HepG2 (cell line): ENCODE results near the gene USB1. TPM values are rescaled to one million over a fixed set of nuclear protein-coding genes. Genes with fewer than 3 reads are reported as not detected.

Experiments
- CEBPB ChIP-seq: IDR thresholded peaks from 2 replicates; pipeline ENCODE4 v1.6.1; 2011; ENCODE audit warnings: low read depth, low read length, improper control_type of control experiment, borderline replicate concordance
- HCFC1 ChIP-seq: fragments of 150-350 bp; IDR thresholded peaks from 2 replicates; pipeline ENCODE4 v1.6.1; 2014; ENCODE audit warnings: low read depth, low read length
- JUND ChIP-seq: sonication (generic); formaldehyde crosslinking; IDR thresholded peaks from 2 replicates; pipeline ENCODE4 v1.8.0; 2022; ENCODE audit warnings: mild to moderate bottlenecking, missing genetic modification reagents
- MBD4 ChIP-seq: IDR thresholded peaks from 2 replicates; pipeline ENCODE4 v1.6.1; 2012; ENCODE audit warnings: low read length, inconsistent platforms, borderline replicate concordance
- MLLT10 ChIP-seq: sonication (generic); formaldehyde crosslinking; IDR thresholded peaks from 2 replicates; pipeline ENCODE4 v1.4.0; 2020; ENCODE audit warnings: missing genetic modification reagents
- NFKB2 ChIP-seq: sonication (generic); formaldehyde crosslinking; IDR thresholded peaks from 2 replicates; pipeline ENCODE4 v1.4.0; 2020; ENCODE audit warnings: missing genetic modification reagents, borderline replicate concordance
- NKX3-1 ChIP-seq: sonication (generic); formaldehyde crosslinking; IDR thresholded peaks from 2 replicates; pipeline ENCODE4 v1.5.0; 2020; ENCODE audit warnings: missing genetic modification reagents
- RARG ChIP-seq: sonication (generic); formaldehyde crosslinking; IDR thresholded peaks from 2 replicates; pipeline ENCODE4 v1.4.0; 2020; ENCODE audit warnings: low read depth, mild to moderate bottlenecking, missing genetic modification reagents
- SIN3A ChIP-seq: IDR thresholded peaks from 2 replicates; pipeline ENCODE4 v1.6.1; 2011; ENCODE audit warnings: low read depth, mild to moderate bottlenecking, control low read depth, low read length, borderline replicate concordance
- SOX6 ChIP-seq, 2 experiments: fragments of 450-650 bp in 1 of 2; sonication (generic) in 1 of 2; formaldehyde crosslinking in 1 of 2; IDR thresholded peaks; 2 replicates each; pipeline versions ENCODE4 v1.4.0 to v1.6.1; 2017 to 2020; ENCODE audit warnings: antibody characterized with exemption in 1 of 2, mild to moderate bottlenecking in 1 of 2, missing genetic modification reagents in 1 of 2
- SRSF9 ChIP-seq: fragments of 200-400 bp; formaldehyde crosslinking; IDR thresholded peaks from 2 replicates; pipeline ENCODE4 v1.6.1; 2018; ENCODE audit warnings: borderline replicate concordance, mild to moderate bottlenecking, low read depth, low read length; ENCODE audit not compliant: insufficient read depth, poor library complexity, severe bottlenecking
- TCF7 ChIP-seq: sonication (generic); IDR thresholded peaks from 2 replicates; pipeline ENCODE4 v1.6.1; 2016; ENCODE audit warnings: antibody characterized with exemption, low read depth
- ZNF101 ChIP-seq: sonication (generic); formaldehyde crosslinking; IDR thresholded peaks from 2 replicates; pipeline ENCODE4 v1.4.0; 2020; ENCODE audit warnings: mild to moderate bottlenecking, low read depth, missing genetic modification reagents, borderline replicate concordance
- ZNF253 ChIP-seq: sonication (generic); formaldehyde crosslinking; IDR thresholded peaks from 2 replicates; pipeline ENCODE4 v1.8.0; 2022; ENCODE audit warnings: mild to moderate bottlenecking, missing genetic modification reagents, borderline replicate concordance
- ZNF577 ChIP-seq: sonication (generic); formaldehyde crosslinking; IDR thresholded peaks from 2 replicates; pipeline ENCODE4 v1.4.0; 2020; ENCODE audit warnings: mild to moderate bottlenecking, low read depth, missing genetic modification reagents, borderline replicate concordance
- ZNF7 ChIP-seq: IDR thresholded peaks from 2 replicates; pipeline ENCODE4 v1.6.1; 2016; ENCODE audit warnings: missing biosample characterization, missing genetic modification reagents
- ZNF746 ChIP-seq: sonication (generic); formaldehyde crosslinking; IDR thresholded peaks from 2 replicates; pipeline ENCODE4 v1.8.0; 2022; ENCODE audit warnings: mild to moderate bottlenecking, missing genetic modification reagents
- polyA plus RNA-seq, 8 experiments: library from polyadenylated mRNA; depleted of rRNA in 3 of 8; stranded (reverse) in 7 of 8; unstranded in 1 of 8; fragments of >200 nt; fragmentation: Illumina TruSeq in 4 of 8; extraction: Trizol in 4 of 8; gene quantifications; 2 replicates each; pipeline versions ENCODE4 v1.2.1 to v1.2.3, GENCODE V29; 2011 to 2016; ENCODE audit warnings: low read depth in 4 of 8, missing spikeins in 1 of 8, mixed read lengths in 1 of 8; ENCODE audit not compliant: insufficient read depth in 1 of 8
- total RNA-seq, 5 experiments: library from RNA; depleted of rRNA; stranded (reverse); fragments of >200 nt; fragmentation: Illumina TruSeq; extraction: Trizol; gene quantifications; 2 replicates each; pipeline ENCODE4 v1.2.3, GENCODE V29; 2016; ENCODE audit warnings: low read depth in 1 of 5
- TF ChIP-seq, protein P1 (sequence below), 2 experiments: sonication (generic) in 1 of 2; formaldehyde crosslinking in 1 of 2; IDR thresholded peaks; 2 replicates each; pipeline versions ENCODE4 v1.6.1 to v1.9.0; 2014 to 2022; ENCODE audit warnings: antibody characterized with exemption in 1 of 2, borderline replicate concordance in 1 of 2, inconsistent platforms in 1 of 2, low read depth in 1 of 2, missing genetic modification reagents in 1 of 2
- TF ChIP-seq, protein P2 (sequence below): IDR thresholded peaks from 2 replicates; pipeline ENCODE4 v1.6.1; 2016
- TF ChIP-seq, protein P3 (sequence below): sonication (generic); formaldehyde crosslinking; IDR thresholded peaks from 2 replicates; pipeline ENCODE4 v1.4.0; 2020; ENCODE audit warnings: missing genetic modification reagents

USB1 gene
- total and polyA plus RNA-seq, 2 of the 13 experiments (the other 11 are each of a cell fraction or from before 2014, with no cell fraction given) = 16.7 to 65.4 TPM

DNA sequence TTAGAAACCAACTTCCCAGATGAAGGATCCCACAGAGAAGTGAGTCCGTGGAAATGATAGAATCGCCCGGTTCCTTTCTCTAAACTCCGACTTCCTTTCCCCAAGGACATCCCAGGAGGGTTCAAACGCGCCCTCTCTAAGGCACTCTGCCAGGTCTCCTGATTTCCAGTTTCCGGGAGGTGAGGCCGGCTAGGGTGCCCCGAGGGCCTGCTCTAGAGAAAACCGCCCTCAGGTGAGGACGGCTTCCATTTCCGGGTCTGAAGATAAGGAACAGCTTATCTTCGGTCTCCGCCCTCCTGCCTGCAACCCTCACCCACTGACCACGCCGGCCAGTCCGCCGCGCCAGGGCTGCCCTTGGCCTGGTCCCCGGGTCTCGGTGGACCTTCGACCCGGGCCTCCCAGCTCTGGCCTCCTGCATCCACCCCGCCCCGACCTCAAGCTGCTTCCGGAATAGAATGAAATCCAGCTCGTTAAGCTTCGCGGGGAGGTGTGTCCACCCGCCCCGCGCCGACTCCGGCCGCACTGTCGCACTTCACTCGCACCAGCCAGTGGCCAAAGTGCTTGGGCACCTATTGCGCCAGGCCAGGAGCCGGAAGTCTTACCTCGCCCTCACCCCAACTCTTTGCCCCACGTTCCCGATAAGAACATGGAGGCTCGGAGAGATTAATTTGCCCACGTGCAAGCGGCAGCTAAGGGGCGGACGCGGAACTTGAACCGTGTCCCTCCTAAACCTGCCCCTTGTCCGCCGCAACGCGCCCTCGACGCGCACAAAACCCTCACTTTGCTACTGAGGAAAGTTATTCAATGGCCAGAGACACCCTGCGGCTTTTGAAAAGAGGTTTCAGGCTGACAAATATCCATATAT lies 23.5 kb downstream of the USB1 start (continued):
- TF ChIP-seq SOX6 (IDR thresholded peaks at IDR 0.05) (no peak), SOX6 (CRISPR knock-in tag; IDR thresholded peaks at IDR 0.05) (peak; percentile 89), HCFC1 (no peak; the same call in 1 of the 2 replicates), SRSF9 (no peak), RARG (CRISPR knock-in tag) (no peak), TCF7 (0 out of 2 replicates have a peak, but pooled peaks have one; percentile 10), ZNF577 (CRISPR knock-in tag) (no peak), ZNF101 (CRISPR knock-in tag) (peak; percentile 63; the same call in 1 of the 2 replicates), MBD4 (no peak), SIN3A (peak; percentile 92; the same call in 1 of the 2 replicates), ZNF746 (peak; percentile 98), NKX3-1 (CRISPR knock-in tag) (no peak; the same call in 1 of the 2 replicates), JUND (CRISPR knock-in tag) (peak; percentile 35; the same call in 1 of the 2 replicates), ZNF253 (CRISPR knock-in tag) (no peak; the same call in 1 of the 2 replicates), NFKB2 (CRISPR knock-in tag) (no peak), CEBPB (peak; percentile 93), ZNF7 (CRISPR knock-in tag) (no peak; the same call in 1 of the 2 replicates), MLLT10 (CRISPR knock-in tag) (no peak)
- TF ChIP-seq, protein P1, sequence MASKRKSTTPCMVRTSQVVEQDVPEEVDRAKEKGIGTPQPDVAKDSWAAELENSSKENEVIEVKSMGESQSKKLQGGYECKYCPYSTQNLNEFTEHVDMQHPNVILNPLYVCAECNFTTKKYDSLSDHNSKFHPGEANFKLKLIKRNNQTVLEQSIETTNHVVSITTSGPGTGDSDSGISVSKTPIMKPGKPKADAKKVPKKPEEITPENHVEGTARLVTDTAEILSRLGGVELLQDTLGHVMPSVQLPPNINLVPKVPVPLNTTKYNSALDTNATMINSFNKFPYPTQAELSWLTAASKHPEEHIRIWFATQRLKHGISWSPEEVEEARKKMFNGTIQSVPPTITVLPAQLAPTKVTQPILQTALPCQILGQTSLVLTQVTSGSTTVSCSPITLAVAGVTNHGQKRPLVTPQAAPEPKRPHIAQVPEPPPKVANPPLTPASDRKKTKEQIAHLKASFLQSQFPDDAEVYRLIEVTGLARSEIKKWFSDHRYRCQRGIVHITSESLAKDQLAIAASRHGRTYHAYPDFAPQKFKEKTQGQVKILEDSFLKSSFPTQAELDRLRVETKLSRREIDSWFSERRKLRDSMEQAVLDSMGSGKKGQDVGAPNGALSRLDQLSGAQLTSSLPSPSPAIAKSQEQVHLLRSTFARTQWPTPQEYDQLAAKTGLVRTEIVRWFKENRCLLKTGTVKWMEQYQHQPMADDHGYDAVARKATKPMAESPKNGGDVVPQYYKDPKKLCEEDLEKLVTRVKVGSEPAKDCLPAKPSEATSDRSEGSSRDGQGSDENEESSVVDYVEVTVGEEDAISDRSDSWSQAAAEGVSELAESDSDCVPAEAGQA (IDR thresholded peaks at IDR 0.05; ENCODE audit: low read depth) = 0 out of 2 replicates have a peak, but pooled peaks have one; percentile 34
- TF ChIP-seq, protein P1 (CRISPR knock-in tag; IDR thresholded peaks at IDR 0.05; ENCODE audit: borderline replicate concordance) = no peak
- TF ChIP-seq, protein P2, sequence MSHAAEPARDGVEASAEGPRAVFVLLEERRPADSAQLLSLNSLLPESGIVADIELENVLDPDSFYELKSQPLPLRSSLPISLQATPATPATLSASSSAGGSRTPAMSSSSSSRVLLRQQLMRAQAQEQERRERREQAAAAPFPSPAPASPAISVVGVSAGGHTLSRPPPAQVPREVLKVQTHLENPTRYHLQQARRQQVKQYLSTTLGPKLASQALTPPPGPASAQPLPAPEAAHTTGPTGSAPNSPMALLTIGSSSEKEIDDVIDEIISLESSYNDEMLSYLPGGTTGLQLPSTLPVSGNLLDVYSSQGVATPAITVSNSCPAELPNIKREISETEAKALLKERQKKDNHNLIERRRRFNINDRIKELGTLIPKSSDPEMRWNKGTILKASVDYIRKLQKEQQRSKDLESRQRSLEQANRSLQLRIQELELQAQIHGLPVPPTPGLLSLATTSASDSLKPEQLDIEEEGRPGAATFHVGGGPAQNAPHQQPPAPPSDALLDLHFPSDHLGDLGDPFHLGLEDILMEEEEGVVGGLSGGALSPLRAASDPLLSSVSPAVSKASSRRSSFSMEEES (CRISPR knock-in tag) = peak; percentile 65
- TF ChIP-seq, protein P3, sequence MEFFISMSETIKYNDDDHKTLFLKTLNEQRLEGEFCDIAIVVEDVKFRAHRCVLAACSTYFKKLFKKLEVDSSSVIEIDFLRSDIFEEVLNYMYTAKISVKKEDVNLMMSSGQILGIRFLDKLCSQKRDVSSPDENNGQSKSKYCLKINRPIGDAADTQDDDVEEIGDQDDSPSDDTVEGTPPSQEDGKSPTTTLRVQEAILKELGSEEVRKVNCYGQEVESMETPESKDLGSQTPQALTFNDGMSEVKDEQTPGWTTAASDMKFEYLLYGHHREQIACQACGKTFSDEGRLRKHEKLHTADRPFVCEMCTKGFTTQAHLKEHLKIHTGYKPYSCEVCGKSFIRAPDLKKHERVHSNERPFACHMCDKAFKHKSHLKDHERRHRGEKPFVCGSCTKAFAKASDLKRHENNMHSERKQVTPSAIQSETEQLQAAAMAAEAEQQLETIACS = no peak
